PC-9 (cell line): Measurements from ENCODE around the gene ACACB.

Source experiments
- CTCF ChIP-seq: fragments of 200-600 bp; sonication (generic); conservative IDR thresholded peaks from 2 replicates; pipeline ENCODE4 v1.6.1; 2017; ENCODE audit warnings: mixed run types, antibody characterized with exemption, mild to moderate bottlenecking, moderate library complexity
- EZH2 ChIP-seq: fragments of 200-600 bp; sonication (generic); IDR thresholded peaks from 2 replicates; pipeline ENCODE4 v1.8.0; 2017; ENCODE audit warnings: antibody characterized with exemption, low read depth

- TF ChIP-seq CTCF, result no peak
- TF ChIP-seq EZH2, result no peak
These were observed 18.8 kb upstream of the ACACB start, which contains the start of gene UNG for GRCh38 chr12:109097435-109098182.
